K562 (cell line): Measurements from ENCODE around the gene PPM1F.

Experiments
- HDAC2 ChIP-seq: fragments of 450-650 bp; IDR thresholded peaks from 2 replicates; pipeline ENCODE4 v1.6.1; 2016; ENCODE audit warnings: mild to moderate bottlenecking
- TF ChIP-seq, protein P1 (sequence below), 3 experiments: IDR thresholded peaks in 2 of 3; conservative IDR thresholded peaks in 1 of 3; 2 replicates each; pipeline ENCODE4 v1.5.1; 2011 to 2012; ENCODE audit warnings: low read length in 3 of 3, mild to moderate bottlenecking in 3 of 3, control low read depth in 2 of 3, improper control_type of control experiment in 1 of 3, inconsistent platforms in 1 of 3, low read depth in 1 of 3, mixed read lengths in 1 of 3, moderate library complexity in 1 of 3; ENCODE audit not compliant: insufficient read depth in 2 of 3

DNA sequence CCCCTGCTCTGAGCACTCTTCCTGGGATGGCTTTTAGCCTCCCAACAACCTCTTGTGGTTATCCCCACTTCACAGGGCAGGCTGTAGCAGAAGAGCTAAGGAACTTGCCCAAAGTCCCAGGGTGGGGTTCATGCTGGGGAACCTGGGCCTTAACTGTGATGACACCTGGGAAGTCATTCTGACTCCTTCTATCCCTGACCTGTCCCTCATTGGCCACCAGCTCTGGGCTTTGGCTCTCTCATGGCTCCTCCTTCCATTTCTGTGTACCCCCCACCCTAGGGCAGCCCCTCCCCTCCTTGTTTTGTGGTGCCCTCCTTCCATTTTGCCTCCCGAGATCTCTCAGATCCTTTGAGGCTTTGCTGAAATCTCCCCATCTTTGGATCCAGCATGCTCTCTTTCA is 2.7 kb downstream of the PPM1F start:
- TF ChIP-seq, protein P1, sequence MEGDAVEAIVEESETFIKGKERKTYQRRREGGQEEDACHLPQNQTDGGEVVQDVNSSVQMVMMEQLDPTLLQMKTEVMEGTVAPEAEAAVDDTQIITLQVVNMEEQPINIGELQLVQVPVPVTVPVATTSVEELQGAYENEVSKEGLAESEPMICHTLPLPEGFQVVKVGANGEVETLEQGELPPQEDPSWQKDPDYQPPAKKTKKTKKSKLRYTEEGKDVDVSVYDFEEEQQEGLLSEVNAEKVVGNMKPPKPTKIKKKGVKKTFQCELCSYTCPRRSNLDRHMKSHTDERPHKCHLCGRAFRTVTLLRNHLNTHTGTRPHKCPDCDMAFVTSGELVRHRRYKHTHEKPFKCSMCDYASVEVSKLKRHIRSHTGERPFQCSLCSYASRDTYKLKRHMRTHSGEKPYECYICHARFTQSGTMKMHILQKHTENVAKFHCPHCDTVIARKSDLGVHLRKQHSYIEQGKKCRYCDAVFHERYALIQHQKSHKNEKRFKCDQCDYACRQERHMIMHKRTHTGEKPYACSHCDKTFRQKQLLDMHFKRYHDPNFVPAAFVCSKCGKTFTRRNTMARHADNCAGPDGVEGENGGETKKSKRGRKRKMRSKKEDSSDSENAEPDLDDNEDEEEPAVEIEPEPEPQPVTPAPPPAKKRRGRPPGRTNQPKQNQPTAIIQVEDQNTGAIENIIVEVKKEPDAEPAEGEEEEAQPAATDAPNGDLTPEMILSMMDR (IDR thresholded peaks at IDR 0.05 in 2 of 3, conservative IDR thresholded peaks at IDR 0.05 in 1 of 3; ENCODE audit: insufficient read depth in 2 of 3, low read depth in 1 of 3, low read length in 3 of 3): no peak
- TF ChIP-seq HDAC2: no peak
